ENCODE data around the gene PRH1. TPM values are rescaled to one million over a fixed set of nuclear protein-coding genes. Genes with fewer than 3 reads are reported as not detected.

The PRH1 gene
- total and polyA plus RNA-seq, 2 donors (not counting 1 experiment from before 2014, with no cell fraction given), result 1.2 to 19.2 TPM

DNA sequence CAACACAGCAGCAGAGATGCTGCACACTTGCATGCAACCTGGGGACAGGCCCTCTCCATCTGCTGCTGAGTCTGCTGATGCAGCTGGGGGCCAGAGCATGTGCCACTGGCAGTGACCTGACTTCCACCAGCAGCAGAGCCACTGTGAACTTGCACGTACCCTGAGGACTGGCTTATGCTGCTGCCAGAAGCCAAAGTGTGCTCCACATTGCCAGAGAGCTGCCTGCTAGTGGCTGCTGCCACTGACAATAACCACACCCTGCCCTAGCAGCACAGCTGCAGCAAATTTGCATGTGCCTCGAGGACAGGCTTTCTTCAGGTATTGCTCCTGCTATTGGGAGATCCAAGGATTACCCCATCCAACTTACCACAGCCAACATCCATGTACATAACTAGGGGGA is 30.3 kb downstream of the PRH1 start:
- H3K27me3 ChIP-seq (ENCODE audit: control insufficient read depth, insufficient read depth, low read length), result no peaks in the 10 kb centered on the region
- H3K9ac ChIP-seq (ENCODE audit: insufficient read depth, low read length), result no peak overlapping the region
- no peaks in the 10 kb centered on the region for H3K9me3 ChIP-seq (ENCODE audit: control insufficient read depth, insufficient read depth, low read depth, low read length)
- no peaks in the 10 kb centered on the region for H4K20me1 ChIP-seq (ENCODE audit: control insufficient read depth, extremely low read depth, insufficient read depth, low read length)
- no peaks in the 10 kb centered on the region for H3K36me3 ChIP-seq (ENCODE audit: control insufficient read depth, insufficient read depth, low read length)
- no peak overlapping the region for H3K4me2 ChIP-seq (ENCODE audit: extremely low read depth, insufficient read depth, low read length)
- DNase-seq (ENCODE audit: low read depth in 2 of 2), result no peak
- H3K4me3 ChIP-seq (replicated peaks in 1 of 4; ENCODE audit: control extremely low read depth in 1 of 4, insufficient read depth in 1 of 4, low read depth in 3 of 4, low read length in 4 of 4), result no peak overlapping the region
- no peaks in the 10 kb centered on the region for H3K79me2 ChIP-seq (ENCODE audit: control insufficient read depth, insufficient read depth, low read length)
- TF ChIP-seq, protein P1, sequence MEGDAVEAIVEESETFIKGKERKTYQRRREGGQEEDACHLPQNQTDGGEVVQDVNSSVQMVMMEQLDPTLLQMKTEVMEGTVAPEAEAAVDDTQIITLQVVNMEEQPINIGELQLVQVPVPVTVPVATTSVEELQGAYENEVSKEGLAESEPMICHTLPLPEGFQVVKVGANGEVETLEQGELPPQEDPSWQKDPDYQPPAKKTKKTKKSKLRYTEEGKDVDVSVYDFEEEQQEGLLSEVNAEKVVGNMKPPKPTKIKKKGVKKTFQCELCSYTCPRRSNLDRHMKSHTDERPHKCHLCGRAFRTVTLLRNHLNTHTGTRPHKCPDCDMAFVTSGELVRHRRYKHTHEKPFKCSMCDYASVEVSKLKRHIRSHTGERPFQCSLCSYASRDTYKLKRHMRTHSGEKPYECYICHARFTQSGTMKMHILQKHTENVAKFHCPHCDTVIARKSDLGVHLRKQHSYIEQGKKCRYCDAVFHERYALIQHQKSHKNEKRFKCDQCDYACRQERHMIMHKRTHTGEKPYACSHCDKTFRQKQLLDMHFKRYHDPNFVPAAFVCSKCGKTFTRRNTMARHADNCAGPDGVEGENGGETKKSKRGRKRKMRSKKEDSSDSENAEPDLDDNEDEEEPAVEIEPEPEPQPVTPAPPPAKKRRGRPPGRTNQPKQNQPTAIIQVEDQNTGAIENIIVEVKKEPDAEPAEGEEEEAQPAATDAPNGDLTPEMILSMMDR (conservative IDR thresholded peaks at IDR 0.05 in 1 of 2, IDR thresholded peaks at IDR 0.05 in 1 of 2; ENCODE audit: low read depth in 1 of 2, low read length in 2 of 2), result no peak
- TF ChIP-seq EZH2 (IDR thresholded peaks at IDR 0.05; ENCODE audit: low read length, missing control alignments), result no peak
- H3K27ac ChIP-seq (ENCODE audit: insufficient read depth, low read length), result no peak overlapping the region
- H2AFZ ChIP-seq (ENCODE audit: low read length), result no peak overlapping the region
- H3K4me1 ChIP-seq (ENCODE audit: control insufficient read depth, extremely low read depth, insufficient read depth, low read length), result no peaks in the 10 kb centered on the region

DNA sequence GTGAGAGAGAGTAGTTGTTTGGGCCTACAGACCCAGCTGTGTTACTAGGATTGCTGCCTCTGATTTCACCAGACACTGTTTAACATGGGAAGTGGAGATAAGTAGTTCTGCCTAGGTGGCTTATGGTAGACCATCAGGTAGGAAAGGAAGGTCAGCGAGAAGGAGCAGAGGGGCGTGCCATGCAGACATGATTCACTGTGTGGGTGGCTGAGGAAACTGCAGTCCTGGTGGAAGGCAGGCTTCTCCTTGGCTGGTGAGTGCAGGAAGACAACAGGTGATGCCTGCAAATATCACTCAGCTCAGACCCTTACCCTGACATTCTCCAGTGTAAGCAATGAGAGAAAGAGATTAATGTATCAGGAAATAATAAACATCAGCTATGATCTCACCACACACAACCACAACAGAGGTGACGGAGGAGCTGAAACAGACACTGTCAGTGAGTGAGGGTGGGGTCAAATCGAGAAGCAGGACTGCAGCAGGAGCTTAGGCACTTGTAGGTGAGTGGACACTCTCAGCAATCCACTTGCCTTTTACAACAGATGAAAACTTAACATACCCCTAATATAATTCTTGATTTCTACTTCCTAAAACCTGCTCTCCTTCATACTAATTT is 32.7 kb downstream of the PRH1 start:
- no peak overlapping the region for H3K27ac ChIP-seq (ENCODE audit: insufficient read depth, low read length)
- H3K27me3 ChIP-seq (ENCODE audit: control insufficient read depth, insufficient read depth, low read length), result no peaks in the 10 kb centered on the region
- no peaks in the 10 kb centered on the region for H3K9me3 ChIP-seq (ENCODE audit: control insufficient read depth, insufficient read depth, low read depth, low read length)
- no peaks in the 10 kb centered on the region for H3K79me2 ChIP-seq (ENCODE audit: control insufficient read depth, insufficient read depth, low read length)
- H2AFZ ChIP-seq (ENCODE audit: low read length), result no peak overlapping the region
- no peak overlapping the region for H3K4me2 ChIP-seq (ENCODE audit: extremely low read depth, insufficient read depth, low read length)
- H3K4me3 ChIP-seq (replicated peaks in 1 of 4; ENCODE audit: control extremely low read depth in 1 of 4, insufficient read depth in 1 of 4, low read depth in 3 of 4, low read length in 4 of 4), result no peak overlapping the region
- no peak for DNase-seq (ENCODE audit: low read depth in 2 of 2)
- no peak overlapping the region for H3K9ac ChIP-seq (ENCODE audit: insufficient read depth, low read length)
- no peaks in the 10 kb centered on the region for H3K36me3 ChIP-seq (ENCODE audit: control insufficient read depth, insufficient read depth, low read length)
- H3K4me1 ChIP-seq (ENCODE audit: control insufficient read depth, extremely low read depth, insufficient read depth, low read length), result no peaks in the 10 kb centered on the region
- H4K20me1 ChIP-seq (ENCODE audit: control insufficient read depth, extremely low read depth, insufficient read depth, low read length), result no peaks in the 10 kb centered on the region
- TF ChIP-seq, protein P1 (conservative IDR thresholded peaks at IDR 0.05 in 1 of 2, IDR thresholded peaks at IDR 0.05 in 1 of 2; ENCODE audit: low read depth in 1 of 2, low read length in 2 of 2), result no peak
- TF ChIP-seq EZH2 (IDR thresholded peaks at IDR 0.05; ENCODE audit: low read length, missing control alignments), result no peak

DNA sequence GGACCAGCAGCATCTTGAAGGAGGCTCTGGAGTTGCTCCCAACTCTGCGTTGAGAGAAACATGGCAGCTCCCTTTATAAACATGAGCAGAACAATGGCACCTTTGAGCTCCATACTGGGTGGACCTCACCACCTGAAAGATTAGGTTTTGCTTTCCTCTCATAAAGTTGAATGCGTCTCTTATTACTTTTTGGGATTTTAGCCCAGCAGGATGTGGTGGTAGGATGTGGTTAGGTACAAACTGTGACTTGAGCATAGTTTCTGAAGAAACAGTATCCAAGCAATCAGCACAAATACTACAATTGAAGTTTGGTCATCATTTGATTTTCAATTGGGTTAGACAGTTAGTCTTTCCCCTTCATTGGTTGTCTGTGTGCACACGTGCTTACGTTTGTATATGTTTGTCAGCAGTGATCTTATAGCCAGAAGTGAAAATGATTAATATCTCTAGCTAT is 34.6 kb downstream of the PRH1 start, which contains the start of gene PRR4:
TSS of gene PRR4 (minus strand) at position 51 of the 454 bp plus-strand sequence. CDS start at position 13, 38 bp downstream.
- H3K27me3 ChIP-seq (ENCODE audit: control insufficient read depth, insufficient read depth, low read length), result no peaks in the 10 kb centered on the region
- no peak within 1 kb of the TSS for H3K4me3 ChIP-seq (replicated peaks in 1 of 4; ENCODE audit: control extremely low read depth in 1 of 4, insufficient read depth in 1 of 4, low read depth in 3 of 4, low read length in 4 of 4)
- TF ChIP-seq, protein P1 (conservative IDR thresholded peaks at IDR 0.05 in 1 of 2, IDR thresholded peaks at IDR 0.05 in 1 of 2; ENCODE audit: low read depth in 1 of 2, low read length in 2 of 2), result no peak
- TF ChIP-seq EZH2 (IDR thresholded peaks at IDR 0.05; ENCODE audit: low read length, missing control alignments), result no peak
- H3K36me3 ChIP-seq (ENCODE audit: control insufficient read depth, insufficient read depth, low read length), result no peaks in the 10 kb centered on the region
- no peaks in the 10 kb centered on the region for H4K20me1 ChIP-seq (ENCODE audit: control insufficient read depth, extremely low read depth, insufficient read depth, low read length)
- H2AFZ ChIP-seq (ENCODE audit: low read length), result no peak within 1 kb of the TSS
- no peak within 1 kb of the TSS for H3K4me2 ChIP-seq (ENCODE audit: extremely low read depth, insufficient read depth, low read length)
- H3K9me3 ChIP-seq (ENCODE audit: control insufficient read depth, insufficient read depth, low read depth, low read length), result no peaks in the 10 kb centered on the region
- no peaks in the 10 kb centered on the region for H3K79me2 ChIP-seq (ENCODE audit: control insufficient read depth, insufficient read depth, low read length)
- no peak within 1 kb of the TSS for H3K9ac ChIP-seq (ENCODE audit: insufficient read depth, low read length)
- no peaks in the 10 kb centered on the region for H3K4me1 ChIP-seq (ENCODE audit: control insufficient read depth, extremely low read depth, insufficient read depth, low read length)
- DNase-seq (ENCODE audit: low read depth in 2 of 2), result peak in 1 of 2 donors; percentile 30
- no peak within 1 kb of the TSS for H3K27ac ChIP-seq (ENCODE audit: insufficient read depth, low read length)

All from fibroblast of lung (primary cell).